Stimulated activated CD8-positive, alpha-beta memory T cell treated with anti-CD3 and anti-CD28 coated beads, Interleukin-4, amount 100 ng/mL, for 4 hours (primary cell): ENCODE data around the gene RAD51B.
A peak's percentile ranks its signal among the peaks of the same experiment; 100 is the strongest.

Experiments used
- DNase-seq, 2 donors: peaks; one replicate each; pipeline ENCODE4 v3.0.0-alpha.2; 2020; ENCODE audit warnings: low read depth in 2 of 2, low spot score in 1 of 2

Gene RAD51B

GRCh38 chr14:68673464-68673863 is 853.9 kb downstream of the RAD51B start:
- DNase-seq: no peak

GRCh38 chr14:68674538-68675232 is 855.1 kb downstream of the RAD51B start:
- DNase-seq: no peak

- no peak for DNase-seq
Observed at GRCh38 chr14:68675233-68675577, 855.6 kb downstream of the RAD51B start.

GRCh38 chr14:68676511-68676943 is 856.9 kb downstream of the RAD51B start:
- DNase-seq: no peak

GRCh38 chr14:68677476-68677875 is 857.9 kb downstream of the RAD51B start:
- DNase-seq: no peak

- no peak for DNase-seq
Observed at GRCh38 chr14:68677901-68678300, 858.3 kb downstream of the RAD51B start.

GRCh38 chr14:68678471-68678870 is 858.9 kb downstream of the RAD51B start:
- no peak for DNase-seq

- DNase-seq: no peak
Observed at GRCh38 chr14:68679301-68679700, 859.7 kb downstream of the RAD51B start.

- no peak for DNase-seq
Observed at GRCh38 chr14:68679746-68680467, 860.3 kb downstream of the RAD51B start.

- DNase-seq: no peak
Observed at GRCh38 chr14:68680541-68681051, 861.0 kb downstream of the RAD51B start.

- DNase-seq: no peak
Observed at GRCh38 chr14:68681256-68682011, 861.9 kb downstream of the RAD51B start.

- DNase-seq: peak in 1 of 2 donors; percentile 12
Observed at GRCh38 chr14:68682166-68683103, 862.9 kb downstream of the RAD51B start.

- DNase-seq: no peak
Observed at GRCh38 chr14:68683326-68683725, 863.7 kb downstream of the RAD51B start.

GRCh38 chr14:68684466-68685418 is 865.2 kb downstream of the RAD51B start:
- DNase-seq: no peak

- DNase-seq: peak; percentile 46 to 73
Observed at GRCh38 chr14:68685419-68686204, 866.0 kb downstream of the RAD51B start.

GRCh38 chr14:68686205-68686465 is 866.6 kb downstream of the RAD51B start:
- DNase-seq: no peak

GRCh38 chr14:68686724-68687123 is 867.1 kb downstream of the RAD51B start:
- DNase-seq: no peak

- DNase-seq: no peak
Observed at GRCh38 chr14:68687746-68688145, 868.2 kb downstream of the RAD51B start.

- DNase-seq: no peak
Observed at GRCh38 chr14:68688872-68689371, 869.3 kb downstream of the RAD51B start.
